ENCODE measurements around the gene SERTAD4. TPM values are rescaled to one million over a fixed set of nuclear protein-coding genes. Genes with fewer than 3 reads are reported as not detected.

The SERTAD4 gene
- total and polyA plus RNA-seq, 2 of the 8 experiments (the other 6 are each of a cell fraction or from before 2014, with no cell fraction given) = 0.54 to 3.2 TPM

DNA sequence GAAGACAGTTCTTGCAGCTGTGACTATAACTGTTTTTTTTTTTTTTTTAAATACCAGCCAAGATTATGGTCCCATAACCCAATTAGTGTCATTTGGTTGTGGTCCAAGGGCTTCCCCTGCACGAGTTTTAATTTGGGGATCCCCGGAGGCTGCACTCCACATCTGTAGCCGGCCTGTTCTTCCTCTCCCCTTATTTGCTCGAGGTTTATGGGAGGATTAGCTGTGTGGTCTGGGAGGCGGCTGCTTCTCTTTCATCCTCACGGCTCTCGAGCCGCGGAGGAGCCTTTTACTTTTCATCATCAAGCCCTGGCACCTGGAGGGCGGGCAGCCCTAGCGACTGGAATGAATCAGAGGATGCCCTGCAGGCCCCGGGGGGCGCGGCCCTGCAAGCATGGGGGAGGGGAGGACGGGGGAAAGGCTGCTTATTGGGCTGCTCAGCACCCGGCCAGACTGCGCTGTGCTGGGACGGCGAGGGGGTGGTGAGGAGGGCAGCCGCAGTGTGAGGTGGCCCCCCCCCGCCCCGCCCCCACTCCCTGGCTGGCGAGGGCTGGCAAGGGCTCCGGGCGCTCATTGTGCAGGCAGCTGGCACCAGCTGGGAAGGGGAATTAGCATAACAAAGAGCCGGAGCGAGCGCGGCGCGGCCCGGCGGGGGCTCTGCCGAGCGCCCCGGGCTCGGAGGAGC, 18.5 kb downstream of the SERTAD4 start (continued):
- TF ChIP-seq CHD7 (IDR thresholded peaks at IDR 0.05; ENCODE audit: insufficient replicate concordance, low read length) = no peak
- TF ChIP-seq, protein P1, sequence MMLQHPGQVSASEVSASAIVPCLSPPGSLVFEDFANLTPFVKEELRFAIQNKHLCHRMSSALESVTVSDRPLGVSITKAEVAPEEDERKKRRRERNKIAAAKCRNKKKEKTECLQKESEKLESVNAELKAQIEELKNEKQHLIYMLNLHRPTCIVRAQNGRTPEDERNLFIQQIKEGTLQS (IDR thresholded peaks at IDR 0.05; ENCODE audit: insufficient read depth, low read depth, low read length) = no peak
- TF ChIP-seq SIN3A (conservative IDR thresholded peaks at IDR 0.05 in 1 of 2, IDR thresholded peaks at IDR 0.05 in 1 of 2; ENCODE audit: low read depth in 1 of 2, low read length in 2 of 2) = no peak
- TF ChIP-seq SRF (IDR thresholded peaks at IDR 0.05; ENCODE audit: low read depth, low read length) = no peak
- no peak for TF ChIP-seq ATF2 (IDR thresholded peaks at IDR 0.05; ENCODE audit: low read length)
- TF ChIP-seq TEAD4 (IDR thresholded peaks at IDR 0.05; ENCODE audit: low read depth, low read length) = no peak
- TF ChIP-seq CHD1 (IDR thresholded peaks at IDR 0.05; ENCODE audit: low read depth, low read length) = no peak

All from H1 (cell line).